GM23248 (cell line): Measurements from ENCODE around the gene SLC24A4.

Experiments used
- EZH2 ChIP-seq: fragments of 200-600 bp; sonication (generic); IDR thresholded peaks from 2 replicates; pipeline ENCODE4 v1.6.1; 2018; ENCODE audit warnings: antibody characterized with exemption, mild to moderate bottlenecking; ENCODE audit not compliant: insufficient read depth, poor library complexity, severe bottlenecking
- EZH2phosphoT487 ChIP-seq: fragments of 200-600 bp; sonication (generic); IDR thresholded peaks from 2 replicates; pipeline ENCODE4 v1.6.1; 2018; ENCODE audit warnings: antibody characterized with exemption, moderate library complexity, mild to moderate bottlenecking, low read depth; ENCODE audit not compliant: insufficient read depth

DNA sequence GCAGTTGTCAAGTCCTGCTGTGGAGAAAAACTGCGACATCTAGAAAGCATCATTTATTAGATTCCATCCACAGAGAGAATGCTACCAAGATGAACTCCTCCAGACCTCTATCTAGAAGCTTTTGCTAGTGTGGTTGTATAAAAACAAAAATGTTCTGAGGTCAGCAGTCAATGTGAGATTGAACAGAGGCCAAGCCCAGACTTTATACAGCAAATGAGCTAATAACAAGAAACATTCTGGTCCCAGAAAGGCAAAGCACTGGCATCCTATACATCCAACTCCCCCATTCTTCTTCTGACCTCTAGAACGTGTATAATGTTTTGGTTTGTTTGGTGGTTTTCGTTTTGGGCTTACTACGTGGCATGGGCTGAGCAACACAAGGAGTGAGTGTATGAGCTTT is 163.9 kb downstream of the SLC24A4 start:
- TF ChIP-seq EZH2phosphoT487 (no peak), EZH2 (no peak)
